GM12892 (cell line): ENCODE results near the gene STIMATE.

ENCODE experiments used
- POLR2AphosphoS5 ChIP-seq: IDR thresholded peaks from 2 replicates; pipeline ENCODE4 v1.6.1; 2011; ENCODE audit warnings: low read depth, low read length, control low read depth
- TAF1 ChIP-seq: IDR thresholded peaks from 2 replicates; pipeline ENCODE4 v1.6.1; 2011; ENCODE audit warnings: low read depth, mild to moderate bottlenecking, control low read depth, low read length, borderline replicate concordance

GRCh38 chr3:52882377-52882776 is 15.0 kb downstream of the STIMATE start:
- TF ChIP-seq TAF1 (no peak), POLR2AphosphoS5 (no peak)
